GM12875 (cell line): ENCODE results near the gene PDE5A.

ENCODE experiments used
- H3K4me3 ChIP-seq: one replicate; pipeline ENCODE4 v1.5.1; 2011; ENCODE audit warnings: low read depth, low read length, control low read depth
- CTCF ChIP-seq: IDR thresholded peaks from 2 replicates; pipeline ENCODE4 v1.5.1; 2011; ENCODE audit warnings: low read depth, mild to moderate bottlenecking, control low read depth, inconsistent platforms, low read length, moderate library complexity, borderline replicate concordance; ENCODE audit not compliant: insufficient read depth

Gene PDE5A

GRCh38 chr4:119604266-119604665, 24.3 kb downstream of the PDE5A start:
- no peak for TF ChIP-seq CTCF
- no peak overlapping the region for H3K4me3 ChIP-seq

GRCh38 chr4:119602366-119602765, 26.2 kb downstream of the PDE5A start:
- H3K4me3 ChIP-seq, result no peak overlapping the region
- TF ChIP-seq CTCF, result no peak

- TF ChIP-seq CTCF, result no peak
- no peak overlapping the region for H3K4me3 ChIP-seq
Observed at GRCh38 chr4:119598521-119598920, 30.1 kb downstream of the PDE5A start.

GRCh38 chr4:119597377-119597776, 31.2 kb downstream of the PDE5A start:
- no peak for TF ChIP-seq CTCF
- H3K4me3 ChIP-seq, result no peak overlapping the region

GRCh38 chr4:119593698-119594097, 34.9 kb downstream of the PDE5A start:
- H3K4me3 ChIP-seq, result no peak overlapping the region
- TF ChIP-seq CTCF, result no peak

- TF ChIP-seq CTCF, result no peak
Observed at GRCh38 chr4:119592830-119593229, 35.8 kb downstream of the PDE5A start.

GRCh38 chr4:119589165-119589564, 39.4 kb downstream of the PDE5A start:
- no peak for TF ChIP-seq CTCF
- no peak overlapping the region for H3K4me3 ChIP-seq

More at GRCh38 chr4:119592830-119593229, 35.8 kb downstream of the PDE5A start:
- no peak overlapping the region for H3K4me3 ChIP-seq
